K562 (cell line): ENCODE data around the gene TARS2. TPM values are rescaled to one million over a fixed set of nuclear protein-coding genes. Genes with fewer than 3 reads are reported as not detected.

Source experiments
- ATF7 ChIP-seq: fragments of 450-650 bp; IDR thresholded peaks from 2 replicates; pipeline ENCODE4 v1.7.1; 2014; ENCODE audit warnings: mild to moderate bottlenecking, moderate library complexity
- CREM ChIP-seq: IDR thresholded peaks from 2 replicates; pipeline ENCODE4 v1.6.1; 2014; ENCODE audit warnings: antibody characterized with exemption, low read depth
- FOXA1 ChIP-seq: fragments of 450-650 bp; IDR thresholded peaks from 2 replicates; pipeline ENCODE4 v1.6.1; 2016; ENCODE audit warnings: mild to moderate bottlenecking, borderline replicate concordance
- FOXJ3 ChIP-seq: sonication (generic); formaldehyde crosslinking; IDR thresholded peaks from 2 replicates; pipeline ENCODE4 v1.4.0; 2020; ENCODE audit warnings: mild to moderate bottlenecking, missing genetic modification reagents
- FOXP4 ChIP-seq: sonication (generic); formaldehyde crosslinking; IDR thresholded peaks from 2 replicates; pipeline ENCODE4 v1.8.0; 2022; ENCODE audit warnings: mild to moderate bottlenecking, missing genetic modification reagents, borderline replicate concordance
- HMGN3 ChIP-seq: IDR thresholded peaks from 2 replicates; pipeline ENCODE4 v1.6.1; 2011; ENCODE audit warnings: borderline replicate concordance, low read depth, mild to moderate bottlenecking, mixed read lengths, low read length; ENCODE audit not compliant: insufficient read length; ENCODE audit errors: extremely low read depth
- LCOR ChIP-seq: sonication (generic); formaldehyde crosslinking; IDR thresholded peaks from 2 replicates; pipeline ENCODE4 v1.8.0; 2022; ENCODE audit warnings: mild to moderate bottlenecking, missing genetic modification reagents
- MBD1 ChIP-seq: fragments of 250-450 bp; sonication (Bioruptor Pico); IDR thresholded peaks from 2 replicates; pipeline ENCODE4 v1.8.0; 2022; ENCODE audit warnings: inconsistent platforms
- MCM2 ChIP-seq: fragments of 450-650 bp; IDR thresholded peaks from 2 replicates; pipeline ENCODE4 v1.6.1; 2017; ENCODE audit warnings: low read depth, mild to moderate bottlenecking
- MTA2 ChIP-seq: fragments of 450-650 bp; IDR thresholded peaks from 2 replicates; pipeline ENCODE4 v1.6.1; 2016; ENCODE audit warnings: low read depth
- RAD21 ChIP-seq, 2 experiments: fragments of 250-450 bp in 1 of 2; fragments of 450-650 bp in 1 of 2; sonication (Bioruptor Pico) in 1 of 2; formaldehyde crosslinking in 1 of 2; IDR thresholded peaks in 1 of 2; conservative IDR thresholded peaks in 1 of 2; 2 replicates each; pipeline versions ENCODE4 v1.4.0 to v1.8.0; 2020 to 2022; ENCODE audit warnings: mild to moderate bottlenecking in 2 of 2, moderate library complexity in 1 of 2
- RBM34 ChIP-seq: fragments of 200-400 bp; formaldehyde crosslinking; IDR thresholded peaks from 2 replicates; pipeline ENCODE4 v1.6.1; 2018; ENCODE audit warnings: low read length, borderline replicate concordance; ENCODE audit not compliant: insufficient read depth
- RNF2 ChIP-seq: sonication (generic); IDR thresholded peaks from 2 replicates; pipeline ENCODE4 v1.6.1; 2016
- ZNF347 ChIP-seq: fragments of 450-650 bp; formaldehyde crosslinking; IDR thresholded peaks from 2 replicates; pipeline ENCODE4 v1.4.0; 2020; ENCODE audit warnings: low read depth, mild to moderate bottlenecking, moderate library complexity
- polyA plus RNA-seq, 8 experiments: library from polyadenylated mRNA; depleted of rRNA in 4 of 8; stranded (reverse) in 5 of 8; unstranded in 3 of 8; fragments of >200 nt; fragmentation: Nextera tagmentation in 2 of 8; fragmentation: Illumina TruSeq in 1 of 8; extraction: Ambion mirVana in 2 of 8; extraction: Trizol in 1 of 8; gene quantifications; 2 replicates each; pipeline versions ENCODE4 v1.2.1 to v1.2.3, GENCODE V29; 2011 to 2014; ENCODE audit warnings: inconsistent platforms in 1 of 8, missing spikeins in 1 of 8
- total RNA-seq, 7 experiments: library from RNA; depleted of rRNA in 6 of 7; stranded (reverse); fragments of >200 nt in 6 of 7; fragmentation: Illumina TruSeq in 2 of 7; extraction: Trizol in 2 of 7; gene quantifications; 2 replicates each; pipeline versions ENCODE4 v1.2.1 to v1.2.3, GENCODE V29; 2011 to 2021; ENCODE audit warnings: low replicate concordance in 1 of 7
- TF ChIP-seq, protein P1 (sequence below): fragments of 250-450 bp; sonication (Bioruptor Pico); IDR thresholded peaks from 2 replicates; pipeline ENCODE4 v1.8.0; 2021; ENCODE audit warnings: mild to moderate bottlenecking, moderate library complexity
- TF ChIP-seq, protein P2 (sequence below): fragments of 450-650 bp; IDR thresholded peaks from 2 replicates; pipeline ENCODE4 v1.6.1; 2016; ENCODE audit warnings: antibody characterized with exemption
- TF ChIP-seq, protein P3 (sequence below): fragments of 450-650 bp; conservative IDR thresholded peaks from 2 replicates; pipeline ENCODE4 v1.6.1; 2016; ENCODE audit warnings: missing genetic modification characterization, low read depth, mild to moderate bottlenecking, missing compliant biosample characterization, moderate library complexity

The TARS2 gene
- total and polyA plus RNA-seq, 9 of the 15 experiments (the other 6 are each of a cell fraction or from before 2014, with no cell fraction given): 17.0 to 64.2 (median 39.4) TPM

GRCh38 chr1:150507912-150508864 lies 21.0 kb downstream of the TARS2 start, which contains the start of gene ECM1 (continued):
- TF ChIP-seq ZNF347 (CRISPR knock-in tag) (no peak), MCM2 (no peak), CREM (no peak), FOXJ3 (CRISPR knock-in tag) (no peak), HMGN3 (no peak), FOXA1 (no peak), MTA2 (no peak), RBM34 (no peak), MBD1 (CRISPR knock-in tag) (no peak), ATF7 (0 out of 2 replicates have a peak, but pooled peaks have one; percentile 17), FOXP4 (CRISPR knock-in tag) (no peak), RNF2 (no peak), LCOR (no peak), RAD21 (CRISPR knock-in tag; conservative IDR thresholded peaks at IDR 0.05 in 1 of 2, IDR thresholded peaks at IDR 0.05 in 1 of 2) (no peak)
- TF ChIP-seq, protein P1, sequence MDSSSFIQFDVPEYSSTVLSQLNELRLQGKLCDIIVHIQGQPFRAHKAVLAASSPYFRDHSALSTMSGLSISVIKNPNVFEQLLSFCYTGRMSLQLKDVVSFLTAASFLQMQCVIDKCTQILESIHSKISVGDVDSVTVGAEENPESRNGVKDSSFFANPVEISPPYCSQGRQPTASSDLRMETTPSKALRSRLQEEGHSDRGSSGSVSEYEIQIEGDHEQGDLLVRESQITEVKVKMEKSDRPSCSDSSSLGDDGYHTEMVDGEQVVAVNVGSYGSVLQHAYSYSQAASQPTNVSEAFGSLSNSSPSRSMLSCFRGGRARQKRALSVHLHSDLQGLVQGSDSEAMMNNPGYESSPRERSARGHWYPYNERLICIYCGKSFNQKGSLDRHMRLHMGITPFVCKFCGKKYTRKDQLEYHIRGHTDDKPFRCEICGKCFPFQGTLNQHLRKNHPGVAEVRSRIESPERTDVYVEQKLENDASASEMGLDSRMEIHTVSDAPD (CRISPR knock-in tag): no peak
- TF ChIP-seq, protein P2, sequence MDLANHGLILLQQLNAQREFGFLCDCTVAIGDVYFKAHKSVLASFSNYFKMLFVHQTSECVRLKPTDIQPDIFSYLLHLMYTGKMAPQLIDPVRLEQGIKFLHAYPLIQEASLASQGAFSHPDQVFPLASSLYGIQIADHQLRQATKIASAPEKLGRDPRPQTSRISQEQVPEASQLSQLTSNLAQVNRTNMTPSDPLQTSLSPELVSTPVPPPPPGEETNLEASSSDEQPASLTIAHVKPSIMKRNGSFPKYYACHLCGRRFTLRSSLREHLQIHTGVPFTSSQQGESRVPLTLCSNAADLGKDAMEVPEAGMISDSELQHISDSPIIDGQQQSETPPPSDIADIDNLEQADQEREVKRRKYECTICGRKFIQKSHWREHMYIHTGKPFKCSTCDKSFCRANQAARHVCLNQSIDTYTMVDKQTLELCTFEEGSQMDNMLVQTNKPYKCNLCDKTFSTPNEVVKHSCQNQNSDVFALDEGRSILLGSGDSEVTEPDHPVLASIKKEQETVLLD: no peak; the same call in 1 of the 2 replicates
- TF ChIP-seq, protein P3, sequence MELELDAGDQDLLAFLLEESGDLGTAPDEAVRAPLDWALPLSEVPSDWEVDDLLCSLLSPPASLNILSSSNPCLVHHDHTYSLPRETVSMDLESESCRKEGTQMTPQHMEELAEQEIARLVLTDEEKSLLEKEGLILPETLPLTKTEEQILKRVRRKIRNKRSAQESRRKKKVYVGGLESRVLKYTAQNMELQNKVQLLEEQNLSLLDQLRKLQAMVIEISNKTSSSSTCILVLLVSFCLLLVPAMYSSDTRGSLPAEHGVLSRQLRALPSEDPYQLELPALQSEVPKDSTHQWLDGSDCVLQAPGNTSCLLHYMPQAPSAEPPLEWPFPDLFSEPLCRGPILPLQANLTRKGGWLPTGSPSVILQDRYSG (tag): no peak
